ENCODE results near the gene SAMD11. TPM values are rescaled to one million over a fixed set of nuclear protein-coding genes. Genes with fewer than 3 reads are reported as not detected.

The SAMD11 gene
- total and polyA plus RNA-seq, 2 of the 8 experiments (the other 6 are each of a cell fraction or from before 2014, with no cell fraction given): 0.18 to 0.30 TPM

- Histone ChIP-seq H3K9ac (replicated peaks in 1 of 4; ENCODE audit: extremely low read depth in 1 of 4, low read depth in 3 of 4, low read length in 3 of 4) (no peak overlapping the region), H3K4me2 (ENCODE audit: insufficient read depth in 1 of 2, low read depth in 2 of 2, low read length in 2 of 2) (no peak overlapping the region), H3K9me3 (ENCODE audit: insufficient read depth in 2 of 2, low read depth in 1 of 2, low read length in 1 of 2) (no peaks in the 10 kb centered on the region), H3K36me3 (ENCODE audit: control insufficient read depth in 2 of 4, insufficient read depth in 4 of 4, low read length in 3 of 4) (no peaks in the 10 kb centered on the region), H3K18ac (ENCODE audit: extremely low read depth, low read length) (no peak overlapping the region), H4K20me1 (replicated peaks in 1 of 2; ENCODE audit: control insufficient read depth in 1 of 2, insufficient read depth in 2 of 2, low read length in 2 of 2) (peaks cover 0 to 12% of the 10 kb centered on the region in 2 experiments), H2BK15ac (ENCODE audit: low read length) (0 out of 2 replicates have a peak overlapping the region, but pooled peaks have one; percentile 61), H3K79me2 (ENCODE audit: control insufficient read depth in 1 of 2, insufficient read depth in 2 of 2, low read length in 2 of 2) (no peaks in the 10 kb centered on the region), H3K27me3 (replicated peaks in 1 of 4; ENCODE audit: control insufficient read depth in 3 of 4, extremely low read depth in 1 of 4, insufficient read depth in 3 of 4, low read length in 3 of 4) (peaks cover 0 to 17% (median 7%) of the 10 kb centered on the region in 4 experiments; a peak in 4 of 7 replicates), H2BK12ac (ENCODE audit: low read depth, low read length) (no peak overlapping the region), H3K79me1 (ENCODE audit: low read depth, low read length) (no peaks in the 10 kb centered on the region), H3K56ac (replicated peaks; ENCODE audit: insufficient read length, low read depth, low read length) (no peak overlapping the region), H3K27ac (ENCODE audit: low read depth, low read length) (no peak overlapping the region), H3K14ac (ENCODE audit: insufficient read length) (no peak overlapping the region), H4K91ac (replicated peaks; ENCODE audit: insufficient read length, low read length) (no peak overlapping the region), H2AFZ (ENCODE audit: low read length) (no peak overlapping the region), H4K5ac (ENCODE audit: insufficient read length, low read depth, low read length) (no peak overlapping the region), H2BK5ac (ENCODE audit: low read depth, low read length) (no peak overlapping the region), H3K4me3 (ENCODE audit: extremely low read depth in 1 of 4, insufficient read depth in 2 of 4, low read depth in 3 of 4, low read length in 4 of 4) (no peak overlapping the region), H3K23ac (ENCODE audit: insufficient read length) (no peak overlapping the region), H2AK5ac (ENCODE audit: low read depth, low read length) (no peak overlapping the region), H3K23me2 (ENCODE audit: low read depth, low read length) (peaks cover 2% of the 10 kb centered on the region; the same call in 1 of the 2 replicates), H4K8ac (ENCODE audit: extremely low read depth, insufficient read depth, low read length) (peak overlapping the region; percentile 68; the same call in 1 of the 2 replicates), H2BK120ac (replicated peaks; ENCODE audit: low read depth, low read length) (no peak overlapping the region), H3K4ac (replicated peaks; ENCODE audit: insufficient read length, low read depth, low read length) (no peak overlapping the region), H2BK20ac (ENCODE audit: low read length) (no peak overlapping the region), H3K4me1 (replicated peaks in 1 of 4; ENCODE audit: control insufficient read depth in 3 of 4, insufficient read depth in 4 of 4, low read length in 3 of 4) (peaks cover 0 to 10% (median under 1%) of the 10 kb centered on the region in 4 experiments; a peak in 4 of 7 replicates)
- WGBS, 2 experiments (ENCODE audit: extremely low coverage in 1 of 2, insufficient coverage in 1 of 2, insufficient read length in 1 of 2, insufficient replicate concordance in 2 of 2, low coverage in 1 of 2, low lambda C conversion rate in 2 of 2, missing lambda C conversion rate in 1 of 2): 94% methylated on average over 9 of the region's 13 CpGs; no CpG with 5 or more reads in 1 of the 2 experiments
- DNase-seq (ENCODE audit: low read depth in 1 of 2, low spot score in 2 of 2): no peak
- no peak for FAIRE-seq
- CTCF ChIA-PET (ENCODE audit: partially characterized antibody): interaction anchor here (0.8 to 6.9 kb wide), 9 partner anchors 12 to 311 kb away, joined by 3 to 86 read pairs (median 7); partner anchors contain the start of genes HES4 and ISG15
- POLR2A ChIA-PET (ENCODE audit: partially characterized antibody): interaction anchor here (0.5 to 1.5 kb wide), 5 partner anchors 9 to 58 kb away, joined by 3 to 5 read pairs (median 3); partner anchors contain the start of gene HES4
- TF ChIP-seq RNF2 (IDR thresholded peaks at IDR 0.05; ENCODE audit: borderline replicate concordance, low read depth, low read length, missing control alignments, poor library complexity, severe bottlenecking): no peak
- no peak for TF ChIP-seq ATF3 (IDR thresholded peaks at IDR 0.05; ENCODE audit: insufficient read depth, low read depth, low read length)
- no peak for TF ChIP-seq KDM4A (IDR thresholded peaks at IDR 0.05; ENCODE audit: low read depth, low read length, severe bottlenecking)
- no peak for TF ChIP-seq RBBP5 (IDR thresholded peaks at IDR 0.05; ENCODE audit: borderline replicate concordance, low read depth, low read length)
- TF ChIP-seq MAFK (IDR thresholded peaks at IDR 0.05; ENCODE audit: low read depth, low read length): no peak
- no peak for TF ChIP-seq SIRT6 (IDR thresholded peaks at IDR 0.05; ENCODE audit: low read length)
- TF ChIP-seq GABPA (IDR thresholded peaks at IDR 0.05; ENCODE audit: borderline replicate concordance, insufficient read depth, low read length): no peak
- TF ChIP-seq FOSL1 (IDR thresholded peaks at IDR 0.05; ENCODE audit: insufficient read depth, low read depth, low read length): no peak
- TF ChIP-seq CHD1 (IDR thresholded peaks at IDR 0.05; ENCODE audit: low read depth, low read length): no peak
- no peak for TF ChIP-seq SP4 (IDR thresholded peaks at IDR 0.05; ENCODE audit: low read length)
- no peak for TF ChIP-seq SAP30 (IDR thresholded peaks at IDR 0.05; ENCODE audit: insufficient read depth, insufficient replicate concordance, low read length)
These were observed 56.4 kb downstream of the SAMD11 start for GRCh38 chr1:980137-980571.
